Measurements from ENCODE around the gene DICER1.
"Not testable (repeated sequence)": the region's sequence is repeated elsewhere in the genome, so short reads cannot be mapped to it uniquely, and the experiment has no call there.

DICER1 gene

DNA sequence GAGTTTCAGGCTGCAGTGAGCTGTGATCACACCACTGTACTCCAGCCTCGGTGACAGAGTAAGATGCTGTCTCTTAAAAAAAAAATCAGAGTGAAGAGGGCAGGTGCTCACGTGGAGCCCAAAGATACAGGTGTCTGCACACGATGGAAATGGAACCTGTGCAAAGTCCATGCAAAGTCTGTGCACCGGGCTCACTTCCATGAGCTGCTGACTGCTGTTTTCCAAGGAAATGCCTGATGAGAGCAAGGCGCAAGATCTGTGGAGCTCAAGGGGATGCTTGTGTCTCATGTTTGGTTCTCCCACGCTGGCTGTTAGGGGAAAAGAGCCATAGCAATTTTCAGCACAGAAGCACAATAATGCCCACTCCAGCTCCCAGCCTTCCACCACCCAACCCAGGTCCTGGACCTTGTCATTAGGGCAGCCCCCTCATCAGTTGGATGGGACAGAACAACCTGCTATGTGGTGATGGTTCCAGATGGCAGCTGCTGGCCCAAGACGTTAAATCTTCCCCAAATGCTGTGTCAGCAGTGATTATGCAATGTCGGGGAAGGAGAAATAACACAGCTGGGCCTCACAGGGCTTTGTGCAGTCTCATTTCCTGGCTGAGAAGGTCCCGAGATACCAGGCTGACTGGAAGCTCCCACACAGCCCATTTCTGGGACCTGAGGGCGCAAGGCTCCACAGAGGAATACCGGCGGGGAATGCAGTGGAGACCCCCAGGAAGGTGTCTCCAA is 27.9 kb upstream of the DICER1 start:
- H3K4me3 ChIP-seq (ENCODE audit: low read depth, low read length) = no peak overlapping the region
- TF ChIP-seq, protein P1, sequence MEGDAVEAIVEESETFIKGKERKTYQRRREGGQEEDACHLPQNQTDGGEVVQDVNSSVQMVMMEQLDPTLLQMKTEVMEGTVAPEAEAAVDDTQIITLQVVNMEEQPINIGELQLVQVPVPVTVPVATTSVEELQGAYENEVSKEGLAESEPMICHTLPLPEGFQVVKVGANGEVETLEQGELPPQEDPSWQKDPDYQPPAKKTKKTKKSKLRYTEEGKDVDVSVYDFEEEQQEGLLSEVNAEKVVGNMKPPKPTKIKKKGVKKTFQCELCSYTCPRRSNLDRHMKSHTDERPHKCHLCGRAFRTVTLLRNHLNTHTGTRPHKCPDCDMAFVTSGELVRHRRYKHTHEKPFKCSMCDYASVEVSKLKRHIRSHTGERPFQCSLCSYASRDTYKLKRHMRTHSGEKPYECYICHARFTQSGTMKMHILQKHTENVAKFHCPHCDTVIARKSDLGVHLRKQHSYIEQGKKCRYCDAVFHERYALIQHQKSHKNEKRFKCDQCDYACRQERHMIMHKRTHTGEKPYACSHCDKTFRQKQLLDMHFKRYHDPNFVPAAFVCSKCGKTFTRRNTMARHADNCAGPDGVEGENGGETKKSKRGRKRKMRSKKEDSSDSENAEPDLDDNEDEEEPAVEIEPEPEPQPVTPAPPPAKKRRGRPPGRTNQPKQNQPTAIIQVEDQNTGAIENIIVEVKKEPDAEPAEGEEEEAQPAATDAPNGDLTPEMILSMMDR (IDR thresholded peaks at IDR 0.05; ENCODE audit: insufficient read depth, low read depth, low read length, missing control alignments) = no peak
- DNase-seq (ENCODE audit: low read depth) = peak; percentile 12

DNA sequence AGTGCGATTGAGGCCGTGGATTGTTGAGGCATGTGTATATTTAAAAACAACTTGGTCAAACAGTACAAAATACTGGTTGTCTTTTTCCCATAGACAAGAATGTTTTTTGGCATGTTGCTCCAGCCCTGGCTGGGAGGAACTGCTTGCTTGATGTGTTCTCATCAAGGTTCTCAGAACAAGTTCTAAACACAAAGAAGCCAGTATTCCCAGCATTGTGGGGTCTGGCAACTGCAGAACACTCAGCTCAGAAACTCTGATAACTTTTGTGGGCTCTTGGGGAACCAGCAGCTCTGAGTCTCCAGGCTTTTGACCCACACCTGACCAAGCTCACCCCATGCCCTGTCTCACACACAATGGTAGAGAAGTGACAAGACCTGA is 27.1 kb upstream of the DICER1 start:
- TF ChIP-seq, protein P1 (IDR thresholded peaks at IDR 0.05; ENCODE audit: insufficient read depth, low read depth, low read length, missing control alignments) = no peak
- no peak overlapping the region for H3K4me3 ChIP-seq (ENCODE audit: low read depth, low read length)
- no peak for DNase-seq (ENCODE audit: low read depth)

DNA sequence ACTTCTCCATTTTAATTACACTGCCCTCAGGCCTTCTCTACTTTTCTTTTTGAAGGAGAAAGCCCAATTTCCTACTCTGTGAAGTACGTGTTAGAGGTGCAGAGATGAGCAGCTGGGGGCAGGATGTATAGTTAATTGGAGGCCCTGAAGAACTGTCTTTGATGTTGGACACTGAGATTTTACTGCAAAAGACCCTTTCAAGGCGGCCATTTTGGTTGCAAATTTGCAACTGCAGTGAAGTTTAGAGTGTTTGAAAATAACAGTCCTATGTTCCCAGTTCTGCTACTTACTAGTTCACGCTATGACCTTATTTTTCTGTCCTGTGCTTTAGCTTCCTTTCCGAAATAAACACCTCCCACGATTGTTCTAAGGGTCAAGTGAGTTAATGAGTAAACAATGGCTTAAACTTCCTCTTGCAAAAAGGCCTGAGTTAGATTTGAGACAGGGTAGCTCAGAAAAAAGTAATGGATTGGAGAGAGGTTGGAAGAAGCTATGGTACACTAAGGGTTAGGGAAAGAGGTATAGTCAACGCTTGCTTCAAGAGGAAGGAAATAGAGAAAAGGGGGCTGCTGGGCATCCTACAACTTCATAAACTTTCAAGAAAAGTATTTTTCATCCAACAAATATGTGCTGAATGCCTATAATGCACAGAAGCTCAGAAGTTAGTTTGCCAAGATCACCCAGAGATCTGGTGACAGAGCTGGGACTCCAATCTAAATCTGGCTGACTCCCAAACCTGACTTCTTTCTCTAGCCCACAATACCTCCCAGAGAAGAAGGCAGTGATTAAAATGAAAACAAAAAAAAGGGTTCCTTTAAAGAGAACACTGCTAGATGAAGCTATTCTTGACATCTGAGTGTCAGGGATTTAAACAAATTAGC is 26.4 kb upstream of the DICER1 start:
- H3K4me3 ChIP-seq (ENCODE audit: low read depth, low read length) = no peak overlapping the region
- no peak for DNase-seq (ENCODE audit: low read depth)
- TF ChIP-seq, protein P1 (IDR thresholded peaks at IDR 0.05; ENCODE audit: insufficient read depth, low read depth, low read length, missing control alignments) = no peak

DNA sequence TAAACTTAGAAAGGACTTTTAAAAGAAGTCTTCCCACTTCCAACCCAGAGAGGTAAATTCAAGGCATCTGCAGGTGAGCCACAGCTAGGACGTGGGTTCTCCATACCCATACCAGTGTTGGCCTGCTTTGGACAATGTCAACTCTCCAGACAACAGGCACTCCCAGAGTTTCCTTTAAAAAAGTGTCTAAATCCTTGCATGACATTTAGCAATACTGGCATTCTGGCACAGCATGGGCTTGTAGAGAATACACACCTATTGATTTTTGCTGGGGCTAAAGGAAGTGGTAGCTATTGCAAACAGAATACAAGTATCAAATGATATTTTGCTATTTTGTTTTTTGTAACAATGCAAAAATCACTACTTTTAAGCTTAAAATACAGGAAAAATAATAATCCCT is 25.8 kb upstream of the DICER1 start:
- TF ChIP-seq, protein P1 (IDR thresholded peaks at IDR 0.05; ENCODE audit: insufficient read depth, low read depth, low read length, missing control alignments) = no peak
- H3K4me3 ChIP-seq (ENCODE audit: low read depth, low read length) = no peak overlapping the region
- DNase-seq (ENCODE audit: low read depth) = no peak

DNA sequence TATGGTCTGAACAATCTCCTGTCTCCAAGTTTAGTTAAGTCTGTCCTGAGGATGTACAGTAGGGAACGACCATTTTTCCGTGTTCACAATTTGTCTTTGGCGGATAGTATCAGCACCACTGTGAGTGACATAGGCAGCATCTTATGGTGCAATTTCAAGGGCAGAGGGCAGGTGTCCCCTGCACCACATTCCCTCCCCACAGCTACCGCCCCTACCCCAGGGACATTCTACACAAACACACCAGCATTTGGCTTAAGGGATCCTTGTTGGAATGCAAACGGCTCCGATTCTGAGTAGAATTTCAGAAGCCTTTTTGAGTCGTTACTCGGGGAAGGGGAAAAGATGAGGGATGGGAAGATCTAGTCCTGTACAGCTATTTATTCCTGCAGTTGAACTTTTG is 25.1 kb upstream of the DICER1 start:
- H3K4me3 ChIP-seq (ENCODE audit: low read depth, low read length) = no peak overlapping the region
- TF ChIP-seq, protein P1 (IDR thresholded peaks at IDR 0.05; ENCODE audit: insufficient read depth, low read depth, low read length, missing control alignments) = no peak
- DNase-seq (ENCODE audit: low read depth) = no peak

DNA sequence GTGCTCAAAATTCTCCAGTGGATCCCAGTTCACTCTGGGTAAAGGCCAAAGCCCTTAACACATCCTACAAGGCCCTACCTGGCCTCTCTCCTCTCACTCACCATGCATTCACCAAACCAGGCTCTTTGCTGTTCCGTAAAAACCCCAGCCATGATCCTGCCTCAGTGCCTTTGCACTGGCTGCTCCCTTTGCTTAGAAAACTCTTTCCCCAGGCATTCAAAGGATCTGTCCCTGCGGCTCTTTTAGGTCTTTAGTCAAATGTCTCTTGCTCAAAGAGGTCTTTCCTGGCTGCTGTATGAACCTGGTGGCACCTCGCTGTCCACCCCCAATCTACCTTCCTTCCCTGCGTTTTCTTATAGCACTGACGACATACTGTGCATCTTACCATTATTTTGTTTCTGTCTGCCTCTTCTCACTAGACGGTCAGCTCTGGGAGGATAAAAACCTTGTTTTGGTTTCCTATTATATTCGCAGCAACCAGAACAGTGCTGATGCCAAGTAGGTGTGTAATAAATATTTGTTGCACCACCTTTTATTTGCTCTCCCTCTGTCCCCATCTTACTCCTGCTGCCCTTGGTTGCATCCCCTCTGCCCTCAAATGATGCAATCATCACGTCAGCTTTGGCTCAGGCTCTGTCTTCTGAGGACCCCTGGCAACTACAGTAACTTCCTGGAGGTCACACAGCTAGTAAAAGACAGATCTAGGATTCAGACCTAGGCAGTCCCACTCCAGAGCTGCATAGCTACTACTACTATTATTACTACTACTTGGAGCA is 23.8 kb upstream of the DICER1 start:
- H3K4me3 ChIP-seq (ENCODE audit: low read depth, low read length) = no peak overlapping the region
- TF ChIP-seq, protein P1 (IDR thresholded peaks at IDR 0.05; ENCODE audit: insufficient read depth, low read depth, low read length, missing control alignments) = no peak
- no peak for DNase-seq (ENCODE audit: low read depth)

DNA sequence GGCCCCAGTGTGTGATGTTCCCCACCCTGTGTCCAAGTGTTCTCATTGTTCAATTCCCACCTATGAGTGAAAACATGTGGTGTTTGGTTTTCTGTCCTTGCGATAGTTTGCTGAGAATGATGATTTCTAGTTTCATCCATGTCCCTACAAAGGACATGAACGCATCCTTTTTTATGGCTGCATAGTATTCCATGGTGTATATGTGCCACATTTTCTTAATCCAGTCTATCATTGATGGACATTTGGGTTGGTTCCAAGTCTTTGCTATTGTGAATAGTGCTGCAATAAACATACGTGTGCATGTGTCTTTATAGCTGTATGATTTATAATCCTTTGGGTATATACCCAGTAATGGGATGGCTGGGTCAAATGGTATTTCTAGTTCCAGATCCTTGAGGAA is 18.3 kb upstream of the DICER1 start:
- not testable (repeated sequence) for DNase-seq (ENCODE audit: low read depth)

More for the DNA sequence above, 18.3 kb upstream of the DICER1 start:
- H3K4me3 ChIP-seq (ENCODE audit: low read depth, low read length) = not testable (repeated sequence)
